HG03460 (cell line): ENCODE results near the gene EML4.
"Not testable (repeated sequence)": the region's sequence is repeated elsewhere in the genome, so short reads cannot be mapped to it uniquely, and the experiment has no call there.

ENCODE experiments used
- ATAC-seq: cut with Tn5 transposase; IDR thresholded peaks from one replicate; pipeline ENCODE4 v1.9.1; 2021; ENCODE audit not compliant: unreplicated experiment

Gene EML4

DNA sequence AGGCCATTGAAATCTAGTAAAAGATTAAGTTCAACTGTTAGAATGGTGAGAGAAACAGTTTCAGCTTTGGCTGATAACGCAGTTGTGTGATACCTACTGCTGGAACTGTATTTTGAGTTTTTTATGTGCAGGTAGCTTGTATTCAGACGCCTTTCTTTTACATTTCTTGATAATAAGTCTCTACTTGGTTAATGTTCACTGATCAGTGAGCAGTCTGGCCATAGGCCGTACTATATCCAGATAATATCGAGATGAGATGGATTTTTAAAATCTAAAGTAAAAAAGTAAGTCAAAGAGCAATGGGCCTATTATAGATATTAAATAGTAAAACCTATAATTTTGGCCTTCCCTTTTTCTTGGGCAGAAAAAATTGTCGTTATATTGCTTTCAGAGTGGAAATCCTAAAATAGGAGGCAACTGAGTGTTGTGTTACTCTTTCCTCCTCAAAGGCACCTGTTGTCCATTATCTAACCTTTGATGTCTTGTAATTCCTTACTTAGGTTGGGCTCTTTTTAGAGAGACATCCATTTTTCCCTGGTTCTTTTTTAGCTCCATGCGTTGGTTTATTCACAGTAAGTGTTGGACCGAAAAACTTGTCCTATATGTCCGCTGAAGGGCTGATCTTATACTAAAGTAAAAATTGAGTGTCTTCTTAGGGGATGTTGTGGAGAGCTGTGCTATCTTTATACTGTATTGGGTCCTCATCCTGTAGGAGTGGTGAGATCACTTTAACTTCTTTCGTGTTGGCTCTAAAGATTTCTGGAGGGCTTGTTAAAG, 1.7 kb downstream of the EML4 start:
- no peak for ATAC-seq

DNA sequence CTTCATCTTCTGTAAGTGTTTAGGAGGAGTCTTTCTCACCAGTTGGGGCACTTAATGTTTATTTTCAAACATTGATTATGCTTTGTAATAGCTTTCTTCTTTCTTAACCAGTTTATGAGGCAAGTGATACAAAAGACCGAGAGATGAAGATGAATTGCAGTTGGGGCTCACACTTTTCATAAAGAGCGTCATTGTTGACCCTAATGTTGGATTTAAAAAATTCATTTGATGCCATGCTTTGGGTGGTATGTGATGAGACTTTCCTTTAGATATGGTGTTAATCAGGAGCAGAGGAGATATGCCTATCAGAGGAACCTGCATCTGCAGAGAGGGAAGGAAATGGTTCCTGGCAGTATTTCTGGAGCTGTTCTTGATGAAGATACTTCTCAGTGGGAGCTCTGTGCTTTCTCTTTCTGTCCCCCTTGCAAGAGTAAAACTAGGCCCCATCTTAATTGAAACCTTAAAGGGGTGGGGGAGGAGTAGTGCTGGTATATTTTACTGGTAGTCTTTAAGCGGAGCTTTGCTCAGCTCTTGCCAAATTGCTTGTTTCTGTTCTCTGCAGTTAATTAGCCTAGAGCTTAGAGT, 2.3 kb downstream of the EML4 start:
- ATAC-seq = peak; percentile 27

GRCh38 chr2:42172020-42172419, 2.9 kb downstream of the EML4 start:
- ATAC-seq = no peak

DNA sequence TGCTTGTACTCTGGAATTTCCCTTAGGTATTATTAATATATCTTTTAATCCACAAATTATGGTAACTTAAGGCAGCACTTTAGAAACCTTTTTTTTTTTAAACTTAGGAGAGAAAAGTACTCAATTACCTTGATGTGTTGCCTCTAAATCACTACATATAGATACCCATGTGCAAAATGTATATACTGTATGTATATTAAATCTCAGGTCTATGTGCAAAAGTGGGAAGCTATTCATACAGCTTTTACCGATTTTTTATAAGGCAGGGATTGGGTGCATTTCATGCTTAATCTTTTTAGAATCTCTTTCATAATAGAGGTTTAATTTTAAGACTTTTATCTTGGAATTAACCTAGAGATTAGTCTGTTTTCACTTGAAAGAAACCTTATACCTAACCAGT, 3.4 kb downstream of the EML4 start:
- ATAC-seq = no peak

DNA sequence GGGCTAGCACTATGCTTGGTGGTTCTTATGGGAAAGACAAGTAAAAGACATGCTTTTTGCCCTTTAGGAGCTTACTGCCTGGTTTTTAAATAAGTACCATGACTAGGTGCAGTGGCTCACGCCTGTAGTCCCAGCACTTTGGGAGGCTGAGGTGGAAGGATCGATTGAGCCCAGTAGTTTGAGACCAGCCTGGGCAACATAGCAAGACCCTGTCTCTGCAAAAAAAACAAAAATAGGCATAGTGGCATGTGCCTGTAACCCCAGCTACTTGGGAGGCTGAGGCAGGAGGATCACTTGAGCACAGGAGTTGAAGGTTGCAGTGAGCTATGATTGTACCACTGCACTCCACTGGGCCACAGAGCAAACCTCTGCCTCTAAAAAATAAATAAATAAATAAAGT, 4.3 kb downstream of the EML4 start:
- not testable (repeated sequence) for ATAC-seq

DNA sequence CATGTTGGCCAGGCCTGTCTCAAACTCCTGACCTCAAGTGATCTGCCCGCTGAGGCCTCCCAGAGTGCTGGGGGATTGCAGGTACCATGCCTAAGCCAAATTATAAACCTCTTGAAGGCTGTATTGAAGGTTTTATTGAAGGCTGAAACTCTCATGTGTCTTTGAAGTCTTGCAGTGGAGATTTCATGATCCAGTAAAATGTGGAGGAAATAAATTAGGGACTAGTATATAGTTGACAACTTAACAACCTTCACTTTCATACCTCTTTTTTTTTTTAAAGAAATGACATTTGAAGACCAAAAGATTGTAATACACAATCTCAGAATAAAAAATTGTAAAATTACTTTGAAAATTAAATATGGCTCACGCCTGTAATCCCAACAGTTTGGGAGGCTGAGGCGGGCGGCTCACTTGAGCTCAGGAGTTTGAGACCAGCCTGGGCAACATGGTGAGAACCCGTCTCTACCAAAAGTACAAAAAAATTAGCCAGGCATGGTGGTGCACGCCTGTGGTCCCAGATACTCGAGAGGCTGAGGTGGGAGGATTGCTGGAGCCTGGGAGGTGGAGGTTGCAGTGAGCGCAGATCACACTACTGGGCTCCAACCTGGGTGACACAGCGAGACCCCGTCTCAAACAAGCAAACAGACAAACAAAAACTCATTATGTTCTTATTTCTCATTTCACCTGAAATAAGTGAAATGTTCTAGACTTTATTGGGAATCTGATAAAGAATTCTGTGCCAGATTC, 8.0 kb downstream of the EML4 start:
- no peak for ATAC-seq

GRCh38 chr2:42178335-42178734, 9.2 kb downstream of the EML4 start:
- no peak for ATAC-seq

- ATAC-seq = no peak
These were observed 11.1 kb downstream of the EML4 start for GRCh38 chr2:42180300-42180699.

GRCh38 chr2:42182654-42183308, 13.6 kb downstream of the EML4 start:
- no peak for ATAC-seq

DNA sequence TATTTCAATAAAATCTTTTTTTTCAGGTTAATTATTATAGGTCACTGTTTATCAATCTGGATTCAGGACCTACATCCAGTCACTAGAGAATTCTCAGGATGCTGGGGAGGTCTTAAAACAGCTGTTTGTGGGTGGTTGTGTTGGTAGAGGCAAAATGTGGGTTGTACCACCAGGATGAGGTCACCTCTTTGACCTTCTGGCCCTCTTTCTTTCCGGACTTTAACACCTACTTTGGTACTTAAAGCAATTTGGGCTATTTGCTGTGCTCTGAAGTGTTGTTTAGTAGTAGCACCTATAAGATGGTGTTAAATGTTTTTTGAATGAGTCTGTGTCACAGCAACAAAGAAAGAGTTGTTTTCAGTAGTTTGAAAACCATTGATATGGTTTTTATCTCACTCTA, 14.6 kb downstream of the EML4 start:
- peak; percentile 78 for ATAC-seq

DNA sequence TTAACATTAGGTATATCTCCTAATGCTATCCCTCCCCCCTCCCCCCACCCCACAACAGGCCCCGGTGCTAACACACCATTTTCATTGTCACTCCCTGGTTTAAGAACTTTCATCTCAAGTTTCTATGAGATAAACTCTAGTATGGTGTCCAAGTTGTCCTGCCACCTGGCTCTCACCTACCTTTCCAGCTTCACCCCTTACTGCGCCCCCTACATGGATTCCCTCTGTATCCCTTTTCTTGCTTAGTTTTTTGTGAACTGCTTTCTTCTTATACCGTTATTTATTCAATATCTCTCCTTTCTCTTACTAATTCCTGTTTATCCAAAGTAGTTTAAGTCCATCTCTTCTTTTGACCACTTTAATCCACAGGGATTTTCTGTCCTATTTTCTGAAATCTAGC, 15.2 kb downstream of the EML4 start:
- ATAC-seq = no peak

DNA sequence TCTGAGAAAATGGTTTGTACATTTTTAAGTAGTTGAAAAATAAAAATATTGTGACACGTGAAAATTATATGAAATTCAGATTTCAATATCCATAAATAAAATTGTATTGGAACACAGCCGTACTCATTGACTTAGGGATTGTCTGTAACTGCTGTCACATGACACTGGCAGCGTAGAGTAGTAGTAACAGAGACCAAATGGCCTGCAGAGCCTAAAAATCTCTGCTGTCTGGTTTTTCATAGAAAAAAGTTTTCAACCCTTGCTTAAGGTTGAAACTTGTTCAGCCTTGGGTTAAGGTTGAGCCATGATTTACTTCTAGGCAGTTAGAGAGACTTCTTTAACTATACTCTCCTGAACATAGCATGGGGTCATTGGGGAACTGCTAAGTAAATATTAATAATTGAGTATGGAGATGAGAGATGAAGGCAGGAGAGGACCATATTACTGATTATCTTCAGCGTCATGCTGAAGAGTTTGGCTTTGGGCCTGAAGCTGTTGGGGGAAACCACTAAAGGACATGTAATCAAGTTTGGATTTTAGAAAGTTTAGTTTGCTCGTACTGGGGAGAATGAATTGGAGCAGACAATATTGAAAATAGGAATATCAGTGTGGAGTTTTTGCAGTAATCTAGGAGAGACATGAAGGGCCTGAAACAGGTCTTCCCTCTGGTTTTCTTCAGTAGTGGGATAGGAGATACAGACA, 16.2 kb downstream of the EML4 start:
- ATAC-seq = no peak

GRCh38 chr2:42186366-42186765, 17.2 kb downstream of the EML4 start:
- no peak for ATAC-seq

DNA sequence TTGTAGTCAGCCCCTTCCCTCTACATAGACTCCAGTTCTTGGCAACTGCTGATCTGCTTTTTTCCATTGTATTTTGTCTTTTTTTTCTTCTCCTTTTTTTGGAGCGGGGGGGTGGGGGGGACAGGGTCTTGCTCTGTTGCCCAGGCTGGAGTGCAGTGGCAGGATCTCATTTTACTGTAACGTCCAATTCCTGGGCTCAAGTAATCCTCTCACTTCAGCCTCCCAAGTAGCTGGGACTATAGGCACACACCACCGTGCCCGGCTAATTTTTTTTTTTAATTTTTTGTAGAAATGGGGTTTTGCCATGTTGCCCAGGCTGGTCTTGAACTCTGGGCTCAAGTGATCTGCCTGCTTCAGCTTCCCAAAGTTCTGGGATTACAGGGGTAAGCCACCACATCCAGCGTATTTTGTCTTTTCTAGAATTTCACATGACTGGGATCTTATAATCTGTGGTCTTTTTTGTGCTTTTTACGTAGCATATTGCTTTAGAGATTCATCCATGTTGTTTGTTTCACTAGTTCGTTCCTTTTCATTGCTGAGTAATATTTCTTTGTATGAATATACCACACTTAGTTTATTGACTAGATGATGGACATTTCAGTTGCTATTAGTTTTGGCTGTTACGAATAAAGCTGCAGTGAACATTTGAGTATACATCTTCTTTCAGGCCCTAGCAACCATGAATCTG, 17.9 kb downstream of the EML4 start:
- no peak for ATAC-seq

- no peak for ATAC-seq
These were observed 18.7 kb downstream of the EML4 start for GRCh38 chr2:42187886-42188285.

DNA sequence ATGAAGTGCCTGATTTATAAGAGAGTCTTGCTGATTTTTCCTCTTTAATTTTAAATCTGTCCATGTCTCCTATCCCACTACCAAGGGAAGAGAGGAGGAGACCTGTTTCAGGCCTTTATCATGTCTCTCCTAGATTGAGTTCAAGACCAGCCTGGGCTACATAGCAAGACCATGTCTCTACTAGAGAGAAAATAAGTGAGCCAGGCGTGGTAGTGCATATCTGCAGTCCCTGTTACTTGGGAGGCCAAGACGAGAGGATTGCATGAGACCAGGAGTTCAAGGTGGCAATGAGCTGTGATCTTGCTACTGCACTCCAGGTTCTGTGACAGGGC, 20.0 kb downstream of the EML4 start:
- ATAC-seq = no peak

- ATAC-seq = no peak
These were observed 21.0 kb downstream of the EML4 start for GRCh38 chr2:42190191-42190590.

GRCh38 chr2:42191285-42192009, 22.3 kb downstream of the EML4 start:
- ATAC-seq = no peak

- ATAC-seq = no peak
These were observed 22.8 kb downstream of the EML4 start for GRCh38 chr2:42192010-42192373.
